GM12872 (cell line): ENCODE data around the gene TSPAN5.

ENCODE experiments used
- TF ChIP-seq, protein P1 (sequence below): IDR thresholded peaks from 3 replicates; pipeline ENCODE4 v1.5.1; 2011; ENCODE audit warnings: low read depth, mild to moderate bottlenecking, low read length, moderate library complexity; ENCODE audit not compliant: insufficient read depth

Gene TSPAN5

DNA sequence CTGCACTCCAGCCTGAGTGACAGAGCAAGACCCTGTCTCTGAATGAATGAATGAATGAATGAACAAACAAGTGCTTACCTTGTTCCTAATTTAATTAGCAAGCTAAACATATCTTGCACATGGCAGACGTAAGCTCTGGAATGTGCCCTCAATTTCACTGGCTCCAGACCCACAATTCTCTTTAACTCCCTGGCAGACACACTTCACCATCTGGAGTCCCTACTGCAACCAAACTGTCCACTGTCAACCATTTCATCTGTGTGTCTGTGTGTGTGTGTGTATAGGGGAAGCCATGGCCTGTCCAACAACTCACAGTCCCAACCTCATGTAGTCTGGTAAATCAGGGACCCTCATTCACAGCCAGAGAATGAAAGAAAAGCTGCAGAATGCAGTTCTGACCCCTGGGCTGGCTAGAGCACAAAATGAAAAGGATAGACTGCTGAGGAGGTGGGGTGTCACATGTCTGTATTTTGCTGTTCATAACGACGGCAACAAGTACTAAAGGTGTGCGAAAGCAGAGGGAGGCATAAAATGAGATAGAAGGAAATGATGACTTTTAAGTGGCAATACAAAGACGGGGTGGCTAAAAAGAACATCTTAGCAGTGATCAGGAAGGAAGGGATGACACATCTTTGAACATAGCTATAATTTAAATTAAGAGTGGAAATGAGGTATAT is 114.1 kb downstream of the TSPAN5 start:
- TF ChIP-seq, protein P1, sequence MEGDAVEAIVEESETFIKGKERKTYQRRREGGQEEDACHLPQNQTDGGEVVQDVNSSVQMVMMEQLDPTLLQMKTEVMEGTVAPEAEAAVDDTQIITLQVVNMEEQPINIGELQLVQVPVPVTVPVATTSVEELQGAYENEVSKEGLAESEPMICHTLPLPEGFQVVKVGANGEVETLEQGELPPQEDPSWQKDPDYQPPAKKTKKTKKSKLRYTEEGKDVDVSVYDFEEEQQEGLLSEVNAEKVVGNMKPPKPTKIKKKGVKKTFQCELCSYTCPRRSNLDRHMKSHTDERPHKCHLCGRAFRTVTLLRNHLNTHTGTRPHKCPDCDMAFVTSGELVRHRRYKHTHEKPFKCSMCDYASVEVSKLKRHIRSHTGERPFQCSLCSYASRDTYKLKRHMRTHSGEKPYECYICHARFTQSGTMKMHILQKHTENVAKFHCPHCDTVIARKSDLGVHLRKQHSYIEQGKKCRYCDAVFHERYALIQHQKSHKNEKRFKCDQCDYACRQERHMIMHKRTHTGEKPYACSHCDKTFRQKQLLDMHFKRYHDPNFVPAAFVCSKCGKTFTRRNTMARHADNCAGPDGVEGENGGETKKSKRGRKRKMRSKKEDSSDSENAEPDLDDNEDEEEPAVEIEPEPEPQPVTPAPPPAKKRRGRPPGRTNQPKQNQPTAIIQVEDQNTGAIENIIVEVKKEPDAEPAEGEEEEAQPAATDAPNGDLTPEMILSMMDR, result no peak

DNA sequence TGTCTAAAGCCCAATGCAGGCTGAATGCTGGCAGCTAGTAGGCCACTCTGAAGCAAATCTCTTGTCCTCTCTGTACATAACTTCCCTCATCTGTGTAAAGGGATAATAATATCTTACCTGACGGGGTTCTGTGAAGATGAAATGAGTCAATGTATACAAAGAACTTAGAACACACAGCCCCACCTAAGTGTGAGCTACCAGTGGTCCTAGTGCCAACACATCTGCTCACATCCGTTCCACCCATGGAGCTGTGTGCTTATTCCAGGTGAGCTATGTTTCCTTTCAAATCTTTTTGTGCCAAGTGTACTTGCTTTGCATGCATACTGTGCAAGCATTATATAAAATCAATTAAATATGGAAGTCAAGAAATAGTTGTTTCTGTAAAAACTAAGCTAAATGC is 116.4 kb downstream of the TSPAN5 start:
- TF ChIP-seq, protein P1, result no peak

DNA sequence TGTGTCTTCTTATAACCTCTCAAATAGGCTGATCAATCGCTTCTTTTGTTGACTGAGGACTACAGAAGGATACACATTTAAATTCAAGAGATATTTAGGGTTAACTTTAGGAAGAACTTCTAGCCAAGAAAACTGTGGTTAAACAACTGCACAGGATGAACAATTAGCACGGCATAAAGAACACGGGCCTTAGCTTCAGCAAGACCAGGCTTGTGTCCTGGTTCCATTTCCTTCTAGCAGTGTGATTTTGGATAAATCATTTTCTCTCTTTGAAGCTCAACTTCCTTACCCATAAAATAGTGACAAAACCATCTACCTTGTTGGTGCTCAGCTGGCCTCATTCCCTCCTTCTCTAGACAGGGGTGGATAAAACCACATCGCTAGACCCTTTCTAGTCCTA is 117.6 kb downstream of the TSPAN5 start:
- TF ChIP-seq, protein P1, result no peak

DNA sequence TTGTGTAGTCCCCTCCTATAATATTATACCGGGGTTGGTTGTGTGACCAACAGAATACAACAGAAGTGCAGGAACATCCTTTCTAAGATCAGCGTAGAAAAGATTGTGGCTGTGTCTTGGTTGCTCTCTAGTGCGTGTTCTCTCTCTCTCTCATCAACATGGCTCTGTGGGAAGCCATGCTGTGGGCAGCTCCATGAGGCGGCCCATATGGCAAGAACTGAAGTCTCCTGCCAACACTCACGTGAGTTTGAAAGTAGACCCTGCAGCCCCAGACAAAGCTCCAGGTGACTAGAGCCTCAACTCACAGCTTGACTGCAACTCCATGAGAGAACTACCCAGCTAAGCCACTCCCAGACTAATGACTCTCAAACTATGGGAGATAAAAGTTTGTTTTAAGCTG is 118.7 kb downstream of the TSPAN5 start:
- TF ChIP-seq, protein P1, result no peak

DNA sequence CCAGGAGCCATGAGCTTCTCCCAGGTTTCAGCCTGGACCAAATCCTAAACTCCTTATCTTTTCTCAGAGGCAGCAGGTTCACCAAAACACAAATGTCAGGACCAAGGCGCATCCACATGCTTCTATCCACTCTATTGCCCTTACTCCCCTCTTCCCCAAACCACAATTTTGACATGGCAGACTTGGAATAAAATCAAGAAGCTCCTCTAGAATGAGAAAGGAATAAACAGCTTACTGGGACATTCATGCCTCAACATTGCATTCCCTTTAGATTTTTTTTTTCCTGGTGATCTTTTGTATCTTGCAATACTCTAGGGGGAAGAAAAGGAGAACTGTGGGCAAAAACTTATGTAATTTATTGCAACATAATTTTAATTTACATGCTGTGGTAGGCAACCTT is 119.1 kb downstream of the TSPAN5 start:
- TF ChIP-seq, protein P1, result no peak

DNA sequence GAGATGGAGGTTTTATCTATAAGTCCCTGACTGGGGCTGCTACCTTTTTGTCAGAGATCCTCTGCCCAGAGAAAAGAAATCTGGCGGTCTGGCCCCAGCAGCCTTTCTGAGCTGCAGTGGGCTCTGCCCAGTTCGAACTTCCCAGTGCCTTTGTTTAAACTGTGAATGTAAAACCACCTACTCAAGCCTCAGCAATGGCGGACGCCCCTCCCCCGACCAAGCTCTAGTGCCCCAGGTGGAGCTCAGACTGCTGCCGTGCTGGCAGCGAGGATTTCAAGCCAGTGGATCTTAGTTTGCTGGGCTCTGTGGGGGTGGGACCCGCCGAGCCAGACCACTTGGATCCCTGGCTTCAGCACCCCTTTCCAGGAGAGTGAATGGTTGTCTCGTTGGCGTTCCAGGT is 121.8 kb downstream of the TSPAN5 start:
- TF ChIP-seq, protein P1, result no peak

DNA sequence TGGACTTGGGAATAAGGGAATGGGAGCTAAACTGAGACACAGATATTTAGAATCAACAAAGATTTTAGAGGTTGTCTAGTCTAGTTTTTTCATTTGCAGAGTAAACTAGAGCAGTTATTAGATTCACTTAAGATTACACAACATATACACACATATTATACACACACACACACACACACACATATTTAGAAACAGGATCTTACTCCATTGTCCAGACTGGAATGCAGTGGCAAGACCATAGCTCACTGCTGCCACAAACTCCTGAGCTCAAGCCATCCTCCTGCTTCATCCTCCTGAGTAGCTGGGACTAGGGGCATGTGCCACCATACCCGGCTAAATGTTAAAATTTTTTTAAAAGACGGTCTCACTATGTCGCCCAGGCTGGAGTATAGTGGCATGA is 127.8 kb downstream of the TSPAN5 start:
- TF ChIP-seq, protein P1, result no peak
